H1 (cell line): ENCODE measurements around the gene RIMS1. TPM values are rescaled to one million over a fixed set of nuclear protein-coding genes. Genes with fewer than 3 reads are reported as not detected.

Source experiments
- CTCF ChIA-PET: fragments of 300-600 bp; sonication (Branson Sonifier 250); formaldehyde crosslinking; loops from one replicate; lab custom pipeline; 2021; ENCODE audit not compliant: partially characterized antibody; lab: Charles Lee
- POLR2A ChIA-PET: fragments of 300-600 bp; sonication (Branson Sonifier 250); formaldehyde crosslinking; loops from one replicate; lab custom pipeline; 2021; ENCODE audit warnings: inconsistent platforms; ENCODE audit not compliant: partially characterized antibody; lab: Charles Lee
- DNase-seq, 2 experiments: peaks; one replicate each; pipeline versions ENCODE4 v3.0.0 to v3.0.0-alpha.2; 2010 to 2022; ENCODE audit warnings: low spot score in 2 of 2, low read depth in 1 of 2, mixed read lengths in 1 of 2
- FAIRE-seq: peaks from 2 replicates; lab custom pipeline; 2011; peaks lifted over from hg19 to GRCh38; lab: Jason Lieb, UNC
- H2AFZ ChIP-seq: 2 replicates; pipeline ENCODE4 v1.8.1; 2012; ENCODE audit warnings: low read length, inconsistent platforms
- H2AK5ac ChIP-seq: 2 replicates; pipeline ENCODE4 v1.6.1; 2013; ENCODE audit warnings: low read depth, low read length
- H2BK120ac ChIP-seq: replicated peaks from 2 replicates; pipeline ENCODE3; 2013; ENCODE audit warnings: low read depth, low read length, inconsistent platforms
- H2BK12ac ChIP-seq: 2 replicates; pipeline ENCODE4 v1.6.1; 2013; ENCODE audit warnings: low read depth, low read length
- H2BK15ac ChIP-seq: 2 replicates; pipeline ENCODE4 v1.6.1; 2013; ENCODE audit warnings: low read length
- H2BK20ac ChIP-seq: 2 replicates; pipeline ENCODE4 v1.6.1; 2013; ENCODE audit warnings: low read length
- H2BK5ac ChIP-seq: 2 replicates; pipeline ENCODE4 v1.6.1; 2013; ENCODE audit warnings: low read depth, low read length
- H3K14ac ChIP-seq: 2 replicates; pipeline ENCODE4 v1.6.1; 2013; ENCODE audit warnings: inconsistent platforms; ENCODE audit not compliant: insufficient read length
- H3K18ac ChIP-seq: 2 replicates; pipeline ENCODE4 v1.6.1; 2013; ENCODE audit warnings: low read length; ENCODE audit errors: extremely low read depth
- H3K23ac ChIP-seq: 2 replicates; pipeline ENCODE4 v1.6.1; 2013; ENCODE audit warnings: inconsistent platforms; ENCODE audit not compliant: insufficient read length
- H3K23me2 ChIP-seq: 2 replicates; pipeline ENCODE4 v1.6.1; 2013; ENCODE audit warnings: low read depth, low read length
- H3K27ac ChIP-seq: 2 replicates; pipeline ENCODE4 v1.6.1; 2011; ENCODE audit warnings: low read depth, low read length, inconsistent platforms
- H3K27me3 ChIP-seq, 4 experiments: replicated peaks in 1 of 4; 1 replicate in 1 of 4; 2 replicates in 3 of 4; pipeline versions ENCODE4 v1.6.1 to v1.8.1; 2011 to 2013; ENCODE audit warnings: low read length in 3 of 4, mild to moderate bottlenecking in 3 of 4, inconsistent platforms in 2 of 4, mixed read lengths in 2 of 4, moderate library complexity in 1 of 4; ENCODE audit not compliant: control insufficient read depth in 3 of 4, insufficient read depth in 3 of 4; ENCODE audit errors: extremely low read depth in 1 of 4
- H3K36me3 ChIP-seq, 4 experiments: 2 replicates each; pipeline versions ENCODE4 v1.6.1 to v1.8.1; 2011 to 2013; ENCODE audit warnings: mild to moderate bottlenecking in 4 of 4, low read length in 3 of 4, moderate library complexity in 2 of 4, control low read depth in 1 of 4, inconsistent platforms in 1 of 4; ENCODE audit not compliant: insufficient read depth in 4 of 4, control insufficient read depth in 2 of 4
- H3K4ac ChIP-seq: replicated peaks from 2 replicates; pipeline ENCODE3; 2013; ENCODE audit warnings: low read length, low read depth, mixed read lengths, inconsistent platforms; ENCODE audit not compliant: insufficient read length
- H3K4me1 ChIP-seq, 4 experiments: replicated peaks in 1 of 4; 1 replicate in 1 of 4; 2 replicates in 3 of 4; pipeline versions ENCODE4 v1.6.1 to v1.8.1; 2011 to 2013; ENCODE audit warnings: low read length in 3 of 4, inconsistent platforms in 2 of 4, mixed read lengths in 1 of 4; ENCODE audit not compliant: insufficient read depth in 4 of 4, control insufficient read depth in 3 of 4
- H3K4me2 ChIP-seq, 2 experiments: 2 replicates each; pipeline versions ENCODE4 v1.6.1 to v1.8.1; 2011 to 2013; ENCODE audit warnings: low read depth in 2 of 2, low read length in 2 of 2, control low read depth in 1 of 2, inconsistent platforms in 1 of 2, mild to moderate bottlenecking in 1 of 2; ENCODE audit not compliant: insufficient read depth in 1 of 2
- H3K4me3 ChIP-seq, 4 experiments: fragments of 200-600, 300-600 bp in 1 of 4; sonication (generic), shearing (Covaris generic), sonication (Bioruptor Twin) in 1 of 4; 2 replicates each; pipeline versions ENCODE4 v1.5.1 to v1.8.1; 2011 to 2016; ENCODE audit warnings: low read length in 4 of 4, low read depth in 3 of 4, control low read depth in 2 of 4, inconsistent platforms in 2 of 4, mild to moderate bottlenecking in 2 of 4, mixed read lengths in 1 of 4, moderate library complexity in 1 of 4; ENCODE audit not compliant: insufficient read depth in 2 of 4; ENCODE audit errors: extremely low read depth in 1 of 4
- H3K56ac ChIP-seq: replicated peaks from 2 replicates; pipeline ENCODE3; 2013; ENCODE audit warnings: low read depth, mild to moderate bottlenecking, mixed read lengths, low read length, inconsistent platforms; ENCODE audit not compliant: insufficient read length
- H3K79me1 ChIP-seq: 2 replicates; pipeline ENCODE4 v1.6.1; 2013; ENCODE audit warnings: low read depth, low read length, control low read depth
- H3K79me2 ChIP-seq, 2 experiments: 2 replicates each; pipeline versions ENCODE4 v1.6.1 to v1.8.1; 2012 to 2013; ENCODE audit warnings: low read length in 2 of 2, mild to moderate bottlenecking in 2 of 2, inconsistent platforms in 1 of 2; ENCODE audit not compliant: insufficient read depth in 2 of 2, control insufficient read depth in 1 of 2
- H3K9ac ChIP-seq, 4 experiments: replicated peaks in 1 of 4; 1 replicate in 1 of 4; 2 replicates in 3 of 4; pipeline versions ENCODE4 v1.6.1 to v1.8.1; 2011 to 2013; ENCODE audit warnings: low read depth in 3 of 4, low read length in 3 of 4, control low read depth in 2 of 4, mild to moderate bottlenecking in 2 of 4, moderate library complexity in 2 of 4, inconsistent platforms in 1 of 4; ENCODE audit errors: extremely low read depth in 1 of 4
- H3K9me3 ChIP-seq, 2 experiments: 2 replicates each; pipeline versions ENCODE4 v1.6.1 to v1.8.1; 2012 to 2013; ENCODE audit warnings: mild to moderate bottlenecking in 2 of 2, moderate library complexity in 2 of 2, control low read depth in 1 of 2, inconsistent platforms in 1 of 2, low read depth in 1 of 2, low read length in 1 of 2, mixed read lengths in 1 of 2; ENCODE audit not compliant: insufficient read depth in 2 of 2
- H4K20me1 ChIP-seq, 2 experiments: replicated peaks in 1 of 2; 2 replicates each; pipeline versions ENCODE3 to v1.8.1; 2011 to 2013; ENCODE audit warnings: inconsistent platforms in 2 of 2, low read length in 2 of 2, mild to moderate bottlenecking in 1 of 2; ENCODE audit not compliant: insufficient read depth in 2 of 2, control insufficient read depth in 1 of 2
- H4K5ac ChIP-seq: 2 replicates; pipeline ENCODE4 v1.6.1; 2013; ENCODE audit warnings: low read length, low read depth, mixed read lengths, inconsistent platforms; ENCODE audit not compliant: insufficient read length
- H4K8ac ChIP-seq: 2 replicates; pipeline ENCODE4 v1.8.0; 2013; ENCODE audit warnings: mild to moderate bottlenecking, moderate library complexity, low read length, inconsistent platforms; ENCODE audit not compliant: insufficient read depth; ENCODE audit errors: extremely low read depth
- H4K91ac ChIP-seq: replicated peaks from 2 replicates; pipeline ENCODE3; 2013; ENCODE audit warnings: low read length, mixed read lengths, inconsistent platforms; ENCODE audit not compliant: insufficient read length
- ASH2L ChIP-seq: fragments of 200-600, 300-600 bp; sonication (generic); IDR thresholded peaks from one replicate; pipeline ENCODE4 v1.7.1; 2017; ENCODE audit warnings: low read length
- CHD2 ChIP-seq: IDR thresholded peaks from 2 replicates; pipeline ENCODE4 v1.6.1; 2012; ENCODE audit warnings: low read length, improper control_type of control experiment
- EGR1 ChIP-seq: IDR thresholded peaks from 2 replicates; pipeline ENCODE4 v1.6.1; 2011; ENCODE audit warnings: low read depth, low read length, borderline replicate concordance
- EP300 ChIP-seq, 2 experiments: IDR thresholded peaks; 1 replicate in 1 of 2; 2 replicates in 1 of 2; pipeline ENCODE4 v1.6.1; 2011 to 2012; ENCODE audit warnings: low read depth in 2 of 2, low read length in 2 of 2, mild to moderate bottlenecking in 2 of 2, borderline replicate concordance in 1 of 2, inconsistent platforms in 1 of 2, moderate library complexity in 1 of 2
- FOSL1 ChIP-seq: IDR thresholded peaks from 2 replicates; pipeline ENCODE4 v1.6.1; 2011; ENCODE audit warnings: mild to moderate bottlenecking, low read depth, low read length, moderate library complexity; ENCODE audit not compliant: insufficient read depth
- HDAC2 ChIP-seq, 2 experiments: fragments of 300-600 bp in 1 of 2; sonication (generic) in 1 of 2; IDR thresholded peaks; 2 replicates each; pipeline ENCODE4 v1.6.1; 2011 to 2012; ENCODE audit warnings: low read depth in 2 of 2, low read length in 2 of 2, mild to moderate bottlenecking in 2 of 2, moderate library complexity in 2 of 2, borderline replicate concordance in 1 of 2, inconsistent platforms in 1 of 2
- KDM5A ChIP-seq: fragments of 200-600 bp; IDR thresholded peaks from 2 replicates; pipeline ENCODE4 v1.7.1; 2012; ENCODE audit warnings: mild to moderate bottlenecking, low read length, inconsistent platforms, mixed read lengths
- POLR2AphosphoS5 ChIP-seq: IDR thresholded peaks from 2 replicates; pipeline ENCODE4 v1.6.1; 2011; ENCODE audit warnings: low read depth, low read length
- ZNF274 ChIP-seq: IDR thresholded peaks from 2 replicates; pipeline ENCODE4 v1.7.0; 2012; ENCODE audit warnings: low read length, borderline replicate concordance; ENCODE audit errors: extremely low read depth
- polyA plus RNA-seq, 7 experiments: library from polyadenylated mRNA; depleted of rRNA in 3 of 7; stranded (reverse) in 5 of 7; unstranded in 2 of 7; fragments of >200 nt in 5 of 7; fragments of 200-250 nt in 2 of 7; gene quantifications; 1 replicate in 5 of 7; 2 replicates in 1 of 7; 4 replicates in 1 of 7; pipeline versions ENCODE4 v1.2.1 to v1.2.3, GENCODE V29; 2011 to 2013; ENCODE audit warnings: missing spikeins in 2 of 7, mixed read lengths in 2 of 7
- total RNA-seq: library from RNA; stranded (reverse); fragmentation: NEBNext Ultra II Directional; extraction: Animal tissue kit (Norgen Biotek cat#: 25700); gene quantifications from 2 replicates; pipeline ENCODE4 v1.2.1, GENCODE V29; 2021

Gene RIMS1
- total and polyA plus RNA-seq, 2 of the 8 experiments (the other 6 are each of a cell fraction or from before 2014, with no cell fraction given): 0.63 to 2.3 TPM

GRCh38 chr6:71902261-71902660 lies 15.9 kb downstream of the RIMS1 start:
- no peak overlapping the region for H3K14ac ChIP-seq
- no peaks in the 10 kb centered on the region for H4K20me1 ChIP-seq
- no peak overlapping the region for H4K91ac ChIP-seq
- no peak overlapping the region for H2BK20ac ChIP-seq
- no peaks in the 10 kb centered on the region for H3K79me1 ChIP-seq
- H3K79me2 ChIP-seq: no peaks in the 10 kb centered on the region
- no peak overlapping the region for H3K4ac ChIP-seq
- no peak overlapping the region for H3K4me3 ChIP-seq
- H3K27me3 ChIP-seq: no peaks in the 10 kb centered on the region
- H3K9ac ChIP-seq: no peak overlapping the region
- peak overlapping the region in 1 of 2 experiments; percentile 4; a peak in 2 of 4 replicates for H3K4me2 ChIP-seq
- no peaks in the 10 kb centered on the region for H3K36me3 ChIP-seq
- POLR2A ChIA-PET: no interaction called here
- no peak overlapping the region for H3K27ac ChIP-seq
- peaks cover 0 to 5% (median 0%) of the 10 kb centered on the region in 4 experiments; a peak in 1 of 7 replicates for H3K4me1 ChIP-seq
- no peak overlapping the region for H2AK5ac ChIP-seq
- no peak overlapping the region for H3K18ac ChIP-seq
- TF ChIP-seq EGR1 (no peak), ASH2L (no peak), HDAC2 (IDR thresholded peaks at IDR 0.05; ENCODE audit: borderline replicate concordance in 1 of 2, low read depth in 2 of 2, low read length in 2 of 2) (no peak), FOSL1 (no peak), CHD2 (no peak), KDM5A (no peak), POLR2AphosphoS5 (no peak), EP300 (IDR thresholded peaks at IDR 0.05; ENCODE audit: borderline replicate concordance in 1 of 2, low read depth in 2 of 2, low read length in 2 of 2) (no peak), ZNF274 (no peak)
- FAIRE-seq (no peak), DNase-seq (no peak)
- H3K56ac ChIP-seq: no peak overlapping the region
- no peaks in the 10 kb centered on the region for H3K9me3 ChIP-seq
- no peak overlapping the region for H2BK5ac ChIP-seq
- CTCF ChIA-PET: no interaction called here
- no peak overlapping the region for H4K8ac ChIP-seq
- H2BK15ac ChIP-seq: no peak overlapping the region
- no peak overlapping the region for H3K23ac ChIP-seq
- no peaks in the 10 kb centered on the region; the same call in 1 of the 2 replicates for H3K23me2 ChIP-seq
- H2BK12ac ChIP-seq: no peak overlapping the region
- no peak overlapping the region for H2BK120ac ChIP-seq
- H4K5ac ChIP-seq: no peak overlapping the region
- H2AFZ ChIP-seq: no peak overlapping the region
